RWPE2 (cell line): ENCODE results near the gene ZNF804A.

ENCODE experiments used
- ATAC-seq: fragments of 200-7000 bp; cut with Tn5 transposase; 3 replicates; pipeline ENCODE4 v1.9.1; 2021; ENCODE audit warnings: low read depth
- DNase-seq: peaks from one replicate; pipeline ENCODE4 v3.0.0-alpha.2; 2020; ENCODE audit warnings: low spot score
- H3K27ac ChIP-seq: fragments of 450-650 bp; 2 replicates; pipeline ENCODE4 v1.5.1; 2017; ENCODE audit warnings: mild to moderate bottlenecking; ENCODE audit not compliant: poor library complexity, severe bottlenecking
- H3K27me3 ChIP-seq: fragments of 250-450 bp; sonication (Bioruptor Pico); 2 replicates; pipeline ENCODE4 v1.5.1; 2021; ENCODE audit warnings: mild to moderate bottlenecking, moderate library complexity; ENCODE audit not compliant: insufficient read depth, poor library complexity, severe bottlenecking
- H3K36me3 ChIP-seq: fragments of 250-450 bp; sonication (Bioruptor Pico); 2 replicates; pipeline ENCODE4 v1.5.1; 2020; ENCODE audit warnings: low read depth, mild to moderate bottlenecking, moderate library complexity
- H3K4me1 ChIP-seq: fragments of 250-450 bp; sonication (Bioruptor Pico); 2 replicates; pipeline ENCODE4 v1.5.1; 2021; ENCODE audit warnings: mild to moderate bottlenecking, moderate library complexity; ENCODE audit not compliant: insufficient read depth, poor library complexity, severe bottlenecking
- H3K4me3 ChIP-seq: fragments of 250-450 bp; sonication (Bioruptor Pico); 2 replicates; pipeline ENCODE4 v1.5.1; 2021; ENCODE audit warnings: mild to moderate bottlenecking, moderate library complexity; ENCODE audit not compliant: severe bottlenecking
- H3K9me3 ChIP-seq: fragments of 250-450 bp; sonication (Bioruptor Pico); 2 replicates; pipeline ENCODE4 v1.5.1; 2021; ENCODE audit warnings: mild to moderate bottlenecking, moderate library complexity; ENCODE audit not compliant: severe bottlenecking
- CTCF ChIP-seq: fragments of 450-650 bp; IDR thresholded peaks from one replicate; pipeline ENCODE4 v1.5.1; 2017; ENCODE audit warnings: mild to moderate bottlenecking, moderate library complexity; ENCODE audit not compliant: poor library complexity, severe bottlenecking

ZNF804A gene

GRCh38 chr2:184624311-184624710 lies 26.0 kb downstream of the ZNF804A start:
- Histone ChIP-seq H3K36me3 (no peaks in the 10 kb centered on the region), H3K4me1 (no peaks in the 10 kb centered on the region), H3K27ac (no peak overlapping the region), H3K27me3 (no peaks in the 10 kb centered on the region), H3K4me3 (no peak overlapping the region), H3K9me3 (no peaks in the 10 kb centered on the region)
- no peak for TF ChIP-seq CTCF
- no peak for ATAC-seq
- no peak for DNase-seq

- no peaks in the 10 kb centered on the region for H3K36me3 ChIP-seq
- H3K4me3 ChIP-seq: no peak overlapping the region
- no peak for ATAC-seq
- no peaks in the 10 kb centered on the region for H3K27me3 ChIP-seq
- no peak overlapping the region for H3K27ac ChIP-seq
- no peaks in the 10 kb centered on the region for H3K4me1 ChIP-seq
- DNase-seq: no peak
- TF ChIP-seq CTCF: no peak
- H3K9me3 ChIP-seq: no peaks in the 10 kb centered on the region
These were observed 29.7 kb downstream of the ZNF804A start for GRCh38 chr2:184628051-184628450.

DNA sequence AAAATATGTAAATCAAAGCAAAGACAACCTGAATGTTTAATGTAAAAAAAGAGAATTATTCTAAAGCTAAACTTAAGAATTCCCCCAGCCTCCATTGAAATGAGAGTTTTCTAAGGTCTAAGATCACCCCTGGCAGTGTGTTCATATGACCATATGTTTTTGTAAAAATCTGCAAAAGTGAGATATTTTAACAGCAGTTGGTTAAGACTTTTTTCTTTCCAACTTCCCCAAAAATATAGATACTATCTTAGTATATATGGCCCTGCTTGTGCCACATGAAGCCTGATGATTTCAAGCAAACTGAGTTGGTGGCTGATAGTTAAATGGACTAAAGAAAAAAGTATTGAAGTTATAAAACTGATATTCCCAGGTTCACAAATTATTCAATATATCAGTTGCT lies 35.4 kb downstream of the ZNF804A start:
- no peaks in the 10 kb centered on the region for H3K36me3 ChIP-seq
- ATAC-seq (no peak), DNase-seq (no peak)
- H3K9me3 ChIP-seq: no peaks in the 10 kb centered on the region
- no peaks in the 10 kb centered on the region for H3K4me1 ChIP-seq
- no peak for TF ChIP-seq CTCF
- H3K27me3 ChIP-seq: no peaks in the 10 kb centered on the region
- H3K27ac ChIP-seq: no peak overlapping the region
- H3K4me3 ChIP-seq: no peak overlapping the region

- DNase-seq: no peak
- no peak for TF ChIP-seq CTCF
- Histone ChIP-seq H3K4me3 (no peak overlapping the region), H3K27me3 (no peaks in the 10 kb centered on the region), H3K27ac (no peak overlapping the region), H3K9me3 (no peaks in the 10 kb centered on the region), H3K36me3 (no peaks in the 10 kb centered on the region), H3K4me1 (no peaks in the 10 kb centered on the region)
- no peak for ATAC-seq
These were observed 39.5 kb downstream of the ZNF804A start for GRCh38 chr2:184637781-184638180.

GRCh38 chr2:184644685-184645084 lies 46.4 kb downstream of the ZNF804A start:
- no peak overlapping the region for H3K4me3 ChIP-seq
- H3K9me3 ChIP-seq: no peaks in the 10 kb centered on the region
- no peaks in the 10 kb centered on the region for H3K36me3 ChIP-seq
- ATAC-seq (no peak), DNase-seq (no peak)
- no peaks in the 10 kb centered on the region for H3K27me3 ChIP-seq
- TF ChIP-seq CTCF: peak; percentile 19
- H3K27ac ChIP-seq: no peak overlapping the region
- no peaks in the 10 kb centered on the region for H3K4me1 ChIP-seq
